Right lobe of liver (tissue), 6 donors: ENCODE results near the gene TMEM192. TPM values are rescaled to one million over a fixed set of nuclear protein-coding genes. Genes with fewer than 3 reads are reported as not detected.

Experiments used
- ATAC-seq, 4 donors: fragments of 200-7000 bp; cut with Tn5 transposase; one replicate each; pipeline ENCODE4 v1.9.1; 2020; ENCODE audit warnings: mild to moderate bottlenecking in 4 of 4, moderate library complexity in 4 of 4
- DNase-seq, 3 donors: peaks; one replicate each; pipeline ENCODE4 v3.0.0-alpha.2; 2020
- H3K27ac ChIP-seq, 3 donors: fragments of 200-600 bp; one replicate each; pipeline ENCODE4 v1.8.0; 2022
- H3K27me3 ChIP-seq, 2 donors: fragments of 200-600 bp; one replicate each; pipeline ENCODE4 v1.8.0; 2022
- H3K36me3 ChIP-seq, 4 donors: fragments of 200-600 bp; sonication (generic) in 1 of 4; one replicate each; pipeline versions ENCODE4 v1.5.1 to v1.8.0; 2017 to 2022; ENCODE audit warnings: control low read depth in 1 of 4
- H3K4me1 ChIP-seq, 4 donors: fragments of 200-600 bp; sonication (generic) in 1 of 4; one replicate each; pipeline versions ENCODE4 v1.5.1 to v1.8.0; 2017 to 2022; ENCODE audit warnings: control low read depth in 1 of 4
- H3K4me3 ChIP-seq, 3 donors: fragments of 200-600 bp; one replicate each; pipeline ENCODE4 v1.8.0; 2022
- H3K9me3 ChIP-seq, 4 donors: fragments of 200-600 bp; sonication (generic) in 1 of 4; one replicate each; pipeline versions ENCODE4 v1.5.1 to v1.8.0; 2017 to 2022; ENCODE audit warnings: control low read depth in 1 of 4
- CTCF ChIP-seq, 4 donors: fragments of 200-600 bp in 3 of 4; fragments of 450-650 bp in 1 of 4; IDR thresholded peaks; one replicate each; pipeline versions ENCODE4 v1.5.1 to v1.8.0; 2016 to 2022; ENCODE audit warnings: antibody characterized with exemption in 4 of 4, mild to moderate bottlenecking in 2 of 4
- POLR2A ChIP-seq: fragments of 450-650 bp; IDR thresholded peaks from one replicate; pipeline ENCODE4 v1.6.1; 2017; ENCODE audit warnings: antibody characterized with exemption, mild to moderate bottlenecking
- WGBS: methylation state at CpG from one replicate; pipeline ENCODE4 v1.1.6; 2018; ENCODE audit warnings: low coverage, low lambda C conversion rate; ENCODE audit not compliant: insufficient coverage; ENCODE audit errors: missing lambda C conversion rate; 5-methylcytosine and 5-hydroxymethylcytosine counted together
- intact Hi-C, 2 donors: fragments of 100-400 bp; cut with DNase I; formaldehyde crosslinking; loops; one replicate each; pipeline versions ENCODE4 v1.11.2 to v1.14.1; 2022
- total RNA-seq, 6 experiments: library from RNA; depleted of rRNA in 2 of 6; stranded (reverse); fragments of >200 nt in 2 of 6; fragmentation: NEBNext Ultra II Directional in 3 of 6; extraction: Animal tissue kit (Norgen Biotek cat#: 25700) in 3 of 6; gene quantifications; one replicate each; pipeline versions ENCODE4 v1.1.0 to v1.2.4, GENCODE V29; 2016 to 2023
- donor health status: DM: no; HTN: yes; CAD: no.
- donor health status: DM: no; HTN: no; CAD: no.
- donor health status: DM: no; HTN: no; CAD: no.
- donor health status: DM: no; HTN: yes; CAD: no.
- donor health status: DM: no; HTN: yes; CAD: no.

The TMEM192 gene
- total RNA-seq, 6 experiments from 2014 or later, result 16.2 to 40.0 (median 23.3) TPM

- 56% methylated on average over 3 of the region's 5 CpGs for WGBS
- no peak overlapping the region for H3K27ac ChIP-seq
- no peak for ATAC-seq
These were observed 11.8 kb upstream of the TMEM192 start for GRCh38 chr4:165124488-165124887.

GRCh38 chr4:165118256-165118909, 5.7 kb upstream of the TMEM192 start:
- H3K9me3 ChIP-seq, result no peaks in the 10 kb centered on the region
- no peak overlapping the region for H3K27ac ChIP-seq
- TF ChIP-seq POLR2A (no peak), CTCF (IDR thresholded peaks at IDR 0.05) (no peak)
- intact Hi-C loops, result no loop called here
- ATAC-seq (no peak), DNase-seq (no peak)
- no peaks in the 10 kb centered on the region for H3K27me3 ChIP-seq
- no peaks in the 10 kb centered on the region for H3K4me1 ChIP-seq
- WGBS, result 44% methylated on average over 4 of the region's 4 CpGs
- no peak overlapping the region for H3K4me3 ChIP-seq
- H3K36me3 ChIP-seq, result no peaks in the 10 kb centered on the region

More at GRCh38 chr4:165124488-165124887, 11.8 kb upstream of the TMEM192 start:
- Histone ChIP-seq H3K27me3 (no peaks in the 10 kb centered on the region), H3K4me3 (no peak overlapping the region), H3K4me1 (no peaks in the 10 kb centered on the region), H3K36me3 (no peaks in the 10 kb centered on the region), H3K9me3 (no peaks in the 10 kb centered on the region)
- intact Hi-C loops, result loop anchor here in 1 of 2 donors (10.0 kb wide), 1 partner anchor 220 kb away; no protein-coding TSS in a partner anchor
- TF ChIP-seq POLR2A, result no peak
- TF ChIP-seq CTCF (IDR thresholded peaks at IDR 0.05), result no peak
- DNase-seq, result no peak

- Histone ChIP-seq H3K27ac (no peak overlapping the region), H3K36me3 (no peaks in the 10 kb centered on the region), H3K9me3 (no peaks in the 10 kb centered on the region), H3K4me3 (no peak overlapping the region), H3K4me1 (peaks cover 0 to 7% (median 3%) of the 10 kb centered on the region in 4 donors), H3K27me3 (no peaks in the 10 kb centered on the region)
- ATAC-seq (no peak), DNase-seq (no peak)
- WGBS, result 96% methylated on average over 3 of the region's 3 CpGs
- intact Hi-C loops, result no loop called here
- TF ChIP-seq POLR2A (no peak), CTCF (IDR thresholded peaks at IDR 0.05) (no peak)
These were observed 2.6 kb upstream of the TMEM192 start for GRCh38 chr4:165115301-165115700.

- H3K36me3 ChIP-seq, result no peaks in the 10 kb centered on the region
- intact Hi-C loops, result no loop called here
- H3K27ac ChIP-seq, result peak overlapping the region; percentile 96 to 98 (median 97)
- no peak for ATAC-seq
- DNase-seq, result no peak
- no peaks in the 10 kb centered on the region for H3K27me3 ChIP-seq
- H3K9me3 ChIP-seq, result no peaks in the 10 kb centered on the region
- peak overlapping the region; percentile 80 to 98 (median 82) for H3K4me3 ChIP-seq
- no peak for TF ChIP-seq CTCF (IDR thresholded peaks at IDR 0.05)
- no peak for TF ChIP-seq POLR2A
- 4% methylated on average over 11 of the region's 17 CpGs for WGBS
- peaks cover 0 to 11% (median 3%) of the 10 kb centered on the region in 4 donors for H3K4me1 ChIP-seq
These were observed 723 bp downstream of the TMEM192 start for GRCh38 chr4:165111906-165112367.
